IMR-90 (cell line): Measurements from ENCODE around the gene ADD2.

ENCODE experiments used
- CEBPB ChIP-seq: IDR thresholded peaks from 2 replicates; pipeline ENCODE4 v1.6.1; 2012; ENCODE audit warnings: low read depth, low read length, improper control_type of control experiment
- ELK1 ChIP-seq: fragments of 150-350 bp; IDR thresholded peaks from 2 replicates; pipeline ENCODE4 v1.6.1; 2016; ENCODE audit warnings: low read depth, mild to moderate bottlenecking, low read length, moderate library complexity, borderline replicate concordance
- FOS ChIP-seq: fragments of 150-350 bp; IDR thresholded peaks from 2 replicates; pipeline ENCODE4 v1.6.1; 2016; ENCODE audit warnings: low read depth, low read length
- POLR2A ChIP-seq: IDR thresholded peaks from 2 replicates; pipeline ENCODE4 v1.6.1; 2012; ENCODE audit warnings: mild to moderate bottlenecking, low read depth, low read length
- RAD21 ChIP-seq: IDR thresholded peaks from 2 replicates; pipeline ENCODE4 v1.6.1; 2012; ENCODE audit warnings: low read length, improper control_type of control experiment
- RCOR1 ChIP-seq: IDR thresholded peaks from 2 replicates; pipeline ENCODE4 v1.6.1; 2012; ENCODE audit warnings: mild to moderate bottlenecking, low read length, improper control_type of control experiment; ENCODE audit not compliant: insufficient replicate concordance
- TF ChIP-seq, protein P1 (sequence below): conservative IDR thresholded peaks from 2 replicates; pipeline ENCODE4 v1.5.1; 2012; ENCODE audit warnings: mild to moderate bottlenecking, low read depth, low read length, improper control_type of control experiment

GRCh38 chr2:70715071-70715985, 52.7 kb downstream of the ADD2 start:
- TF ChIP-seq POLR2A (no peak), CEBPB (no peak), RAD21 (no peak), ELK1 (no peak), FOS (no peak), RCOR1 (no peak)
- TF ChIP-seq, protein P1, sequence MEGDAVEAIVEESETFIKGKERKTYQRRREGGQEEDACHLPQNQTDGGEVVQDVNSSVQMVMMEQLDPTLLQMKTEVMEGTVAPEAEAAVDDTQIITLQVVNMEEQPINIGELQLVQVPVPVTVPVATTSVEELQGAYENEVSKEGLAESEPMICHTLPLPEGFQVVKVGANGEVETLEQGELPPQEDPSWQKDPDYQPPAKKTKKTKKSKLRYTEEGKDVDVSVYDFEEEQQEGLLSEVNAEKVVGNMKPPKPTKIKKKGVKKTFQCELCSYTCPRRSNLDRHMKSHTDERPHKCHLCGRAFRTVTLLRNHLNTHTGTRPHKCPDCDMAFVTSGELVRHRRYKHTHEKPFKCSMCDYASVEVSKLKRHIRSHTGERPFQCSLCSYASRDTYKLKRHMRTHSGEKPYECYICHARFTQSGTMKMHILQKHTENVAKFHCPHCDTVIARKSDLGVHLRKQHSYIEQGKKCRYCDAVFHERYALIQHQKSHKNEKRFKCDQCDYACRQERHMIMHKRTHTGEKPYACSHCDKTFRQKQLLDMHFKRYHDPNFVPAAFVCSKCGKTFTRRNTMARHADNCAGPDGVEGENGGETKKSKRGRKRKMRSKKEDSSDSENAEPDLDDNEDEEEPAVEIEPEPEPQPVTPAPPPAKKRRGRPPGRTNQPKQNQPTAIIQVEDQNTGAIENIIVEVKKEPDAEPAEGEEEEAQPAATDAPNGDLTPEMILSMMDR: no peak
